ENCODE data around the gene CAPN15. TPM values are rescaled to one million over a fixed set of nuclear protein-coding genes. Genes with fewer than 3 reads are reported as not detected.

CAPN15 gene
- total RNA-seq, 2 experiments from 2014 or later, result 32.9 to 54.0 TPM

DNA sequence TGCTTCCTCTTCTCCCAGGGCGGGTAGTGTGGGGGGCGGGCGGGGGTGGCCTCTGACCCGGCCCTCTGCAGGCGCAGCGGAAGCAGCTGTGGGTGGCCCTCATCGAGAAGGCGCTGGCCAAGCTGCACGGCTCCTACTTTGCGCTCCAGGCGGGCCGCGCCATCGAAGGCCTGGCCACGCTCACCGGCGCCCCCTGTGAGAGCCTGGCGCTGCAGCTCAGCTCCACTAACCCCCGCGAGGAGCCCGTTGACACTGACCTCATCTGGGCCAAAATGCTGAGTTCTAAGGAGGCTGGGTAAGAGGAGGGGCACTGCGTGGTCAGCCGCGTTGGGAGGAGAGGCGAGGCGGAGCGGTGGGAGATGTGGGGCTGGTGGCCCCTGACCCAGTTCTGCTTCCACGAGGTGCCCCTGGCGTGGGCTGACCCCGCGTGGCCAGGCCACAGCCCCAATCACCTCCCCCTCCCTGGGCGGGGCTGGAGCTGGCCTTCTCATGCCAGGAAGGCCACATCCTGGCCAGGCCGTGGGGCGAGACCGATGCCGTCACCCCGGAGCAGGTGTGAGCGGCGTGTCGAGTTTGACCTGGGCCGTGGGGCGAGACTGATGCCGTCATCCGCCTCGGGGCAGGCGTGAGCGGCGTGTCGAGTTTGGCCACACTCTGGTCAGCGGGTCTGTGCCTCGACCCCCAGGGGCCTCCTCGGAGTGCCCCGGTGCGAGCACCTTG is 22.2 kb downstream of the CAPN15 start:
- no peaks in the 10 kb centered on the region for H3K9me3 ChIP-seq (ENCODE audit: low read length)
- ChIA-PET POLR2A (no interaction called here), CTCF (ENCODE audit: unreplicated experiment) (no interaction called here)
- H4K20me1 ChIP-seq (ENCODE audit: insufficient read depth, low read length), result no peaks in the 10 kb centered on the region
- H3K4me1 ChIP-seq (ENCODE audit: insufficient read depth, low read length, poor library complexity, severe bottlenecking), result no peaks in the 10 kb centered on the region
- no peak overlapping the region for H3K27ac ChIP-seq (ENCODE audit: low read depth, low read length, poor library complexity, severe bottlenecking)
- H2AFZ ChIP-seq (ENCODE audit: low read length), result no peak overlapping the region
- no peak overlapping the region for H3K4me3 ChIP-seq (ENCODE audit: low read depth, low read length, poor library complexity, severe bottlenecking)
- DNase-seq (ENCODE audit: low spot score), result no peak
- no peak for TF ChIP-seq EZH2phosphoT487 (IDR thresholded peaks at IDR 0.05; ENCODE audit: borderline replicate concordance, low read depth, low read length)
- TF ChIP-seq, protein P1, sequence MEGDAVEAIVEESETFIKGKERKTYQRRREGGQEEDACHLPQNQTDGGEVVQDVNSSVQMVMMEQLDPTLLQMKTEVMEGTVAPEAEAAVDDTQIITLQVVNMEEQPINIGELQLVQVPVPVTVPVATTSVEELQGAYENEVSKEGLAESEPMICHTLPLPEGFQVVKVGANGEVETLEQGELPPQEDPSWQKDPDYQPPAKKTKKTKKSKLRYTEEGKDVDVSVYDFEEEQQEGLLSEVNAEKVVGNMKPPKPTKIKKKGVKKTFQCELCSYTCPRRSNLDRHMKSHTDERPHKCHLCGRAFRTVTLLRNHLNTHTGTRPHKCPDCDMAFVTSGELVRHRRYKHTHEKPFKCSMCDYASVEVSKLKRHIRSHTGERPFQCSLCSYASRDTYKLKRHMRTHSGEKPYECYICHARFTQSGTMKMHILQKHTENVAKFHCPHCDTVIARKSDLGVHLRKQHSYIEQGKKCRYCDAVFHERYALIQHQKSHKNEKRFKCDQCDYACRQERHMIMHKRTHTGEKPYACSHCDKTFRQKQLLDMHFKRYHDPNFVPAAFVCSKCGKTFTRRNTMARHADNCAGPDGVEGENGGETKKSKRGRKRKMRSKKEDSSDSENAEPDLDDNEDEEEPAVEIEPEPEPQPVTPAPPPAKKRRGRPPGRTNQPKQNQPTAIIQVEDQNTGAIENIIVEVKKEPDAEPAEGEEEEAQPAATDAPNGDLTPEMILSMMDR (conservative IDR thresholded peaks at IDR 0.05; ENCODE audit: low read length), result 0 out of 2 replicates have a peak, but pooled peaks have one; percentile 37
- no peaks in the 10 kb centered on the region for H3K79me2 ChIP-seq (ENCODE audit: insufficient read depth, low read depth, low read length)
- BruUV-seq (replicated peaks), result no TSS peak
- intact Hi-C loops (cut with micrococcal nuclease; ENCODE audit: unreplicated experiment), result no loop called here
- H3K4me2 ChIP-seq (ENCODE audit: low read length), result no peak overlapping the region
- peaks cover 20% of the 10 kb centered on the region for H3K36me3 ChIP-seq (ENCODE audit: insufficient read depth, low read length)
- H3K9me2 ChIP-seq (ENCODE audit: insufficient read depth, low read length), result no peaks in the 10 kb centered on the region

DNA sequence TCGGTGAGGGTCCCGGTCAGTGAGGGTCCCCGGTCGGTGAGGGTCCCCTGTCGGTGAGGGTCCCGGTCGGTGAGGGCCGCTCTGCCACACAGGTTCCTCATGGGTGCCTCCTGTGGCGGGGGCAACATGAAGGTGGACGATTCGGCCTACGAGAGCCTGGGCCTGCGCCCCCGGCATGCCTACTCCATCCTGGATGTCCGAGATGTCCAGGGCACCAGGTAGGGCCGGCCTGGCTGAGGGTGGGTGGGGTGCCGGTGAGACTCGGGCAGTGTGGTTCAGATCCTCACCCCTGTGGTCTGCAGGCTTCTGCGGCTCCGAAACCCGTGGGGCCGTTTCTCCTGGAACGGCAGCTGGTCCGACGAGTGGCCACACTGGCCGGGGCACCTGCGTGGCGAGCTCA is 23.7 kb downstream of the CAPN15 start:
- no peak overlapping the region for H2AFZ ChIP-seq (ENCODE audit: low read length)
- intact Hi-C loops (cut with micrococcal nuclease; ENCODE audit: unreplicated experiment), result no loop called here
- DNase-seq (ENCODE audit: low spot score), result no peak
- ChIA-PET POLR2A (no interaction called here), CTCF (ENCODE audit: unreplicated experiment) (no interaction called here)
- H3K4me1 ChIP-seq (ENCODE audit: insufficient read depth, low read length, poor library complexity, severe bottlenecking), result no peaks in the 10 kb centered on the region
- H3K9me2 ChIP-seq (ENCODE audit: insufficient read depth, low read length), result no peaks in the 10 kb centered on the region
- TF ChIP-seq EZH2phosphoT487 (IDR thresholded peaks at IDR 0.05; ENCODE audit: borderline replicate concordance, low read depth, low read length), result no peak
- TF ChIP-seq, protein P1 (conservative IDR thresholded peaks at IDR 0.05; ENCODE audit: low read length), result no peak
- no peaks in the 10 kb centered on the region for H3K79me2 ChIP-seq (ENCODE audit: insufficient read depth, low read depth, low read length)
- H3K9me3 ChIP-seq (ENCODE audit: low read length), result no peaks in the 10 kb centered on the region
- H3K36me3 ChIP-seq (ENCODE audit: insufficient read depth, low read length), result peaks cover 20% of the 10 kb centered on the region
- no peak overlapping the region for H3K27ac ChIP-seq (ENCODE audit: low read depth, low read length, poor library complexity, severe bottlenecking)
- H4K20me1 ChIP-seq (ENCODE audit: insufficient read depth, low read length), result no peaks in the 10 kb centered on the region
- no peak overlapping the region for H3K4me2 ChIP-seq (ENCODE audit: low read length)
- BruUV-seq (replicated peaks), result no TSS peak
- no peak overlapping the region for H3K4me3 ChIP-seq (ENCODE audit: low read depth, low read length, poor library complexity, severe bottlenecking)

DNA sequence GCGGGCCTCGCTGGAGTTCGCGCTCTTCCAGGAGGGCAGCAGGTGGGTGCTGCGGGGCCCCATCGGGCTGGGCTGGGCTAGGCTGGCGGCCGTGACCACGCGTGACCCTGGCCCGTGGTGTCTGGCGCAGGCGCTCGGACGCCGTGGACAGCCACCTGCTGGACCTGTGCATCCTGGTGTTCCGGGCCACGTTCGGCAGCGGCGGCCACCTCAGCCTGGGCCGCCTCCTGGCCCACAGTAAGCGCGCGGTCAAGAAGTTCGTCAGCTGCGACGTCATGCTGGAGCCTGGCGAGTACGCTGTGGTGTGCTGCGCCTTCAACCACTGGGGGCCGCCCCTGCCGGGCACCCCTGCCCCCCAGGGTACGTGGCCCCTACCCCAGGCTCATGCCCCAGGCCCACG is 24.7 kb downstream of the CAPN15 start:
- no peaks in the 10 kb centered on the region for H3K9me2 ChIP-seq (ENCODE audit: insufficient read depth, low read length)
- no peaks in the 10 kb centered on the region for H4K20me1 ChIP-seq (ENCODE audit: insufficient read depth, low read length)
- no peaks in the 10 kb centered on the region for H3K4me1 ChIP-seq (ENCODE audit: insufficient read depth, low read length, poor library complexity, severe bottlenecking)
- no peak overlapping the region for H3K27ac ChIP-seq (ENCODE audit: low read depth, low read length, poor library complexity, severe bottlenecking)
- no peak overlapping the region for H3K4me3 ChIP-seq (ENCODE audit: low read depth, low read length, poor library complexity, severe bottlenecking)
- no peak for DNase-seq (ENCODE audit: low spot score)
- intact Hi-C loops (cut with micrococcal nuclease; ENCODE audit: unreplicated experiment), result no loop called here
- H3K79me2 ChIP-seq (ENCODE audit: insufficient read depth, low read depth, low read length), result no peaks in the 10 kb centered on the region
- H2AFZ ChIP-seq (ENCODE audit: low read length), result no peak overlapping the region
- TF ChIP-seq, protein P1 (conservative IDR thresholded peaks at IDR 0.05; ENCODE audit: low read length), result no peak
- TF ChIP-seq EZH2phosphoT487 (IDR thresholded peaks at IDR 0.05; ENCODE audit: borderline replicate concordance, low read depth, low read length), result no peak
- ChIA-PET CTCF (ENCODE audit: unreplicated experiment) (no interaction called here), POLR2A (no interaction called here)
- BruUV-seq (replicated peaks), result no TSS peak
- H3K4me2 ChIP-seq (ENCODE audit: low read length), result no peak overlapping the region
- H3K9me3 ChIP-seq (ENCODE audit: low read length), result no peaks in the 10 kb centered on the region
- H3K36me3 ChIP-seq (ENCODE audit: insufficient read depth, low read length), result peaks cover 20% of the 10 kb centered on the region
